GM12864 (cell line): ENCODE data around the gene RNF17.
A peak's percentile ranks its signal among the peaks of the same experiment; 100 is the strongest.
"Not testable (repeated sequence)": the region's sequence is repeated elsewhere in the genome, so short reads cannot be mapped to it uniquely, and the experiment has no call there.

Source experiments
- DNase-seq: peaks from one replicate; pipeline ENCODE4 v3.0.0-alpha.2; 2011; ENCODE audit warnings: low read depth
- H3K4me3 ChIP-seq: 2 replicates; pipeline ENCODE4 v1.5.1; 2011; ENCODE audit warnings: mild to moderate bottlenecking, low read depth, low read length, control low read depth
- CTCF ChIP-seq: IDR thresholded peaks from 2 replicates; pipeline ENCODE4 v1.5.1; 2011; ENCODE audit warnings: low read depth, mild to moderate bottlenecking, moderate library complexity, low read length, control low read depth, inconsistent platforms; ENCODE audit errors: missing control alignments

RNF17 gene

GRCh38 chr13:24827799-24828198 lies 63.8 kb downstream of the RNF17 start:
- no peak for TF ChIP-seq CTCF
- no peak for DNase-seq
- no peak overlapping the region for H3K4me3 ChIP-seq

GRCh38 chr13:24834902-24835510 lies 71.0 kb downstream of the RNF17 start:
- H3K4me3 ChIP-seq = no peak overlapping the region
- TF ChIP-seq CTCF = no peak
- DNase-seq = no peak

GRCh38 chr13:24837528-24837927 lies 73.6 kb downstream of the RNF17 start:
- DNase-seq, H3K4me3 ChIP-seq: not testable (repeated sequence)

- DNase-seq = no peak
- no peak for TF ChIP-seq CTCF
These were observed 78.7 kb downstream of the RNF17 start for GRCh38 chr13:24842549-24843274.

GRCh38 chr13:24851546-24851945 lies 87.6 kb downstream of the RNF17 start:
- no peak for DNase-seq
- TF ChIP-seq CTCF = no peak
- no peak overlapping the region for H3K4me3 ChIP-seq

More at GRCh38 chr13:24842549-24843274, 78.7 kb downstream of the RNF17 start:
- H3K4me3 ChIP-seq = no peak overlapping the region

- H3K4me3 ChIP-seq = no peak overlapping the region
- TF ChIP-seq CTCF = no peak
- no peak for DNase-seq
These were observed 90.3 kb downstream of the RNF17 start for GRCh38 chr13:24854311-24854710.

GRCh38 chr13:24858953-24859352 lies 95.0 kb downstream of the RNF17 start:
- H3K4me3 ChIP-seq = no peak overlapping the region
- DNase-seq = no peak
- peak; percentile 10 for TF ChIP-seq CTCF
